BJ (cell line): Measurements from ENCODE around the gene CPVL. TPM values are rescaled to one million over a fixed set of nuclear protein-coding genes. Genes with fewer than 3 reads are reported as not detected.

Experiments used
- CTCF ChIA-PET: fragments of 350-600 bp; formaldehyde crosslinking; extraction: SDS; loops from one replicate; lab custom pipeline; 2021; ENCODE audit warnings: antibody characterized with exemption, inconsistent platforms; lab: Yijun Ruan, JAX
- POLR2A ChIA-PET: fragments of 300-600 bp; sonication (Branson Sonifier 250); formaldehyde crosslinking; extraction: SDS; loops from one replicate; lab custom pipeline; 2021; ENCODE audit warnings: antibody characterized with exemption; lab: Charles Lee
- DNase-seq: peaks from one replicate; pipeline ENCODE4 v3.0.0-alpha.2; 2011; ENCODE audit warnings: low read depth
- H3K27me3 ChIP-seq: 2 replicates; pipeline ENCODE4 v1.6.0; 2011; ENCODE audit warnings: low read length; ENCODE audit not compliant: control insufficient read depth, insufficient read depth
- H3K36me3 ChIP-seq: 2 replicates; pipeline ENCODE4 v1.5.1; 2011; ENCODE audit warnings: low read length; ENCODE audit not compliant: control insufficient read depth, insufficient read depth
- H3K4me3 ChIP-seq: 2 replicates; pipeline ENCODE4 v1.5.1; 2011; ENCODE audit warnings: low read depth, mild to moderate bottlenecking, control low read depth, low read length
- polyA plus RNA-seq: library from polyadenylated mRNA; depleted of rRNA; stranded (reverse); fragments of >200 nt; gene quantifications from 2 replicates; pipeline ENCODE4 v1.2.3, GENCODE V29; 2011
- TF ChIP-seq, protein P1 (sequence below): IDR thresholded peaks from 2 replicates; pipeline ENCODE4 v1.5.1; 2011; ENCODE audit warnings: low read depth, mild to moderate bottlenecking, control low read depth, inconsistent platforms, low read length, moderate library complexity; ENCODE audit not compliant: insufficient read depth

CPVL gene
- polyA plus RNA-seq, 1 experiment = not detected

DNA sequence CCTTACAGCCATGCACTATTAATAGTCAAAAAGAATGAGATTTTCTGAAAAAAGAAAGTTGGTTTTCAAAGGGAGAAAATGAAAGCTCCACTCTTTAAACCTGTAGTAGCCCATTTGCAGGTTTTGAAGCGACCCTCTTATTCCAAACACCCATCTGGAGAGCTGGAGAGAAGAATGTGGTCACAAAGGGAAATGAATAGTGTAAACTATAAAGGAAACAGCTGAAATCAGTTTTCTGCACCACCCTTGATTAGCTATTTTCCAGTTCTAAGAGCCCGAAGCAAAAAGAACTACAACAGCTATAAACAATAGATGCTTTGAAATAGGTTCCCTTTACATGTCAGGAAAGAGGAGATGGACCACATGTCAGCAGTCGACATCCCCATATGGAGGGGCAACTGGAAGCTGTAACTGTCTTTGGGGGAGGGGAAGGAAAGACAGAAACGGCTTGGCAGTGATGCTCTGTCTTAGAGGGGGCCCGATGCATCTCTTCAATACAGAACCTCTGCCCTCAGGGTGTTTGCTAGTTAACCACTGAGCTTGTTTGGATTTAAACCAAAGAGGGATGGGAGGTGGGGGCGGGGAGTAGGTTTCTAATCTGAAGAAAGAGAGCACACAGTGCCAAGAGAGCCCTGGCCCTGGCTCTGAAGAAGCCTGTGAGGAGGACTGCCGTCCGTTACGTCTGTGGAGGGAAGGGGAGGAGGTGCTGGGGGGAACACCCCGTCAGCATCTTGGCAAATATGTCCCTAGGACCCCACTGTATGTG is 55.3 kb downstream of the CPVL start:
- Histone ChIP-seq H3K36me3 (no peaks in the 10 kb centered on the region), H3K4me3 (peak overlapping the region; percentile 19), H3K27me3 (no peaks in the 10 kb centered on the region; the same call in 1 of the 2 replicates)
- TF ChIP-seq, protein P1, sequence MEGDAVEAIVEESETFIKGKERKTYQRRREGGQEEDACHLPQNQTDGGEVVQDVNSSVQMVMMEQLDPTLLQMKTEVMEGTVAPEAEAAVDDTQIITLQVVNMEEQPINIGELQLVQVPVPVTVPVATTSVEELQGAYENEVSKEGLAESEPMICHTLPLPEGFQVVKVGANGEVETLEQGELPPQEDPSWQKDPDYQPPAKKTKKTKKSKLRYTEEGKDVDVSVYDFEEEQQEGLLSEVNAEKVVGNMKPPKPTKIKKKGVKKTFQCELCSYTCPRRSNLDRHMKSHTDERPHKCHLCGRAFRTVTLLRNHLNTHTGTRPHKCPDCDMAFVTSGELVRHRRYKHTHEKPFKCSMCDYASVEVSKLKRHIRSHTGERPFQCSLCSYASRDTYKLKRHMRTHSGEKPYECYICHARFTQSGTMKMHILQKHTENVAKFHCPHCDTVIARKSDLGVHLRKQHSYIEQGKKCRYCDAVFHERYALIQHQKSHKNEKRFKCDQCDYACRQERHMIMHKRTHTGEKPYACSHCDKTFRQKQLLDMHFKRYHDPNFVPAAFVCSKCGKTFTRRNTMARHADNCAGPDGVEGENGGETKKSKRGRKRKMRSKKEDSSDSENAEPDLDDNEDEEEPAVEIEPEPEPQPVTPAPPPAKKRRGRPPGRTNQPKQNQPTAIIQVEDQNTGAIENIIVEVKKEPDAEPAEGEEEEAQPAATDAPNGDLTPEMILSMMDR = no peak
- ChIA-PET POLR2A (no interaction called here), CTCF (interaction anchor here (1.0 to 19.2 kb wide), 6 partner anchors 9 to 168 kb away, joined by 3 to 555 read pairs (median 10); no protein-coding TSS in a partner anchor)
- DNase-seq = no peak

DNA sequence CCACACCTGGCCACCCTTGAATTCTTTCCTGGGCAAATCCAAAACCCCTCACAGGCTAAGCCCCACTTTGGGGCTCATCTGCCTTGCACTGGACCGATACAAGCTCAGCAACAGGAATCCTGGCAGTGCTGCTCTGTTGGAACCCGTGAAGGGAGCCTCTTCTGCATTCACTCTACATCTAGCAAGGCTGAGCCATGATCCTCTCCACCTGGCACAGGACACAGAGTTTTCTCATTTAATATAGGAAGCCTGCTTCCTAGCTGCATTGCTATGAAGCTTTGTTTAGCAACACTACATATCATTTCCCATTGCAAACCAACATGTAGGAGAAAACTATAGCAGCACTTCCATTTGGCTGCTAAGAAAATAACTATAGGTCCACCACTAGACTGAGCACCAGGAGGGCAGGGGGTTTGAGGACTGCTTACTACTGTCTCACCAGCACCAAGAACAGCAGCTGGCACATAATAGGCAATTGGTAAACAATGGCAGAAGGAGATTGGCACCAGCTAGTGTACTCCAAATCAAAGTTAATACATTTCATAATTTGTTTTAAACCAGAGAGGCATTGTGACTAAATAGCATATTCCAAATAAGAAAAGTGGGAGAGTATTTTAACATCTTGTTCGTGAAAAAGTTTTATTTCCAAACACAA is 56.1 kb downstream of the CPVL start:
- POLR2A ChIA-PET = no interaction called here
- Histone ChIP-seq H3K36me3 (no peaks in the 10 kb centered on the region), H3K4me3 (no peak overlapping the region), H3K27me3 (no peaks in the 10 kb centered on the region; the same call in 1 of the 2 replicates)
- CTCF ChIA-PET = interaction anchor here (1.0 to 19.2 kb wide), 5 partner anchors 9 to 167 kb away, joined by 4 to 555 read pairs (median 15); no protein-coding TSS in a partner anchor
- TF ChIP-seq, protein P1 = no peak
- no peak for DNase-seq

DNA sequence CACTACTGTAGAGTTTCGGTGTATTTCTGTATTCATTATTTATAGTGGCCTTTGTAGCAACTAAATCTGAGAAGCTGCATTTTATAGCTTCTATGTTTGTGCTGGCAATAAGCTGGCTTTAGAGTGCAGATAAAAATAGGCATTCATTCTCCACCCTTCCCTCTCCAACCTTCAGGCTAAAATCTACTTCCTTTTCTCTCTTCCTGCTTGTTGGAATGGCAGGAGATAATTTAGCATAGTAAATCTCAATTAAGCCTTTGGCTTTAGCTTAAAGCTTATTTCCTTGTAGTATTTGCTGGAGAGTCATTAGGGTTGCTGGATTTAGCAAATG is 58.5 kb downstream of the CPVL start:
- CTCF ChIA-PET = interaction anchor here (0.7 to 2.7 kb wide), 3 partner anchors 19 to 166 kb away, joined by 3 to 16 read pairs (median 6); no protein-coding TSS in a partner anchor
- TF ChIP-seq, protein P1 = no peak
- no peaks in the 10 kb centered on the region for H3K36me3 ChIP-seq
- POLR2A ChIA-PET = no interaction called here
- H3K27me3 ChIP-seq = no peaks in the 10 kb centered on the region
- DNase-seq = no peak
- no peak overlapping the region for H3K4me3 ChIP-seq

DNA sequence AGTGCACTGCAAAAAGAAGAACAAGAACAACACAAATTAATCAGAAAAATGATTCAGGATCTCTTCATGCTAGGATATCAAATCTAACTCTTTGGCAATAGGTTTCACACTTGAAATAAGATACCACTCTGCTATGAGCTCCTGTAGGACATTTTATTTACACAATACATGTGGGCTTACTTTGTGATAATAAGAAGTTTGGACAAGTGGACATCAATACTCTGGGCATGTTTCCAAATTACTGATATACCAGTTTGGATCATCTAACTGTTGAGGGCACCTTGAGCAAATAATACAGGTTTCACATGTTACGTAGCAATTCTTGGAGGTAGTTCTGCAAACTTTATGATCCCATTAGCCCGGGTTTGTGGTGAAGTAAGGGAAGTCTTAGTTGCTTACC is 59.8 kb downstream of the CPVL start:
- Histone ChIP-seq H3K4me3 (no peak overlapping the region), H3K27me3 (no peaks in the 10 kb centered on the region), H3K36me3 (no peaks in the 10 kb centered on the region)
- POLR2A ChIA-PET = no interaction called here
- CTCF ChIA-PET = interaction anchor here (2.7 kb wide), 1 partner anchor 164 kb away, joined by 16 read pairs; no protein-coding TSS in a partner anchor
- DNase-seq = no peak
- TF ChIP-seq, protein P1 = no peak

DNA sequence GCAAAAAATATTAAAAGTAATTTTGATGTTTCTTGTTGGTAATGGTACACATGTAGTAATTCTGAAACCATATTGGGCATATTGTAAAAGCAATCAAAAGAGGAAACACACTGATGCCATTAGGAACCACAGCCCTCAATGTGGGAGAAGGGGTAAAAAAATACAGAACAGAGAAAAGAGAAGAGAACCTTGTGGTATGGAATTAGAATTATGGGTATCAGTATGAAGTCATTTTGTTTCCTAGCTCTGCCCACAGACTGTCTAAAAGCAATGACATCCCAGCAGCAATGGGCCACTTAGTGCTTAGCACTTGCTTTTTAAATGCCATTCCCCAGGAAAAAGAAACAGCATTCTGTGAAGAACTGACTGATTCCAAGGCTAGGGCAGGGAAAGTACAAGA is 61.5 kb downstream of the CPVL start:
- no peaks in the 10 kb centered on the region for H3K27me3 ChIP-seq
- H3K4me3 ChIP-seq = no peak overlapping the region
- ChIA-PET POLR2A (no interaction called here), CTCF (no interaction called here)
- no peaks in the 10 kb centered on the region for H3K36me3 ChIP-seq
- no peak for DNase-seq
- TF ChIP-seq, protein P1 = no peak
